HEK293 (cell line): ENCODE data around the gene BMP6.

Experiments used
- CTCF ChIA-PET: fragments of 350-600 bp; formaldehyde crosslinking; extraction: SDS; loops from one replicate; lab custom pipeline; 2021; ENCODE audit warnings: antibody characterized with exemption; lab: Yijun Ruan, JAX
- POLR2A ChIA-PET: fragments of 300-600 bp; formaldehyde crosslinking; extraction: SDS; loops from one replicate; lab custom pipeline; 2020; ENCODE audit warnings: antibody characterized with exemption, inconsistent platforms; lab: Yijun Ruan, JAX
- H3K27ac ChIP-seq: fragments of 200-500 bp; sonication (Bioruptor generic); 2 replicates; pipeline ENCODE4 v1.5.1; 2014; ENCODE audit warnings: low read depth, low read length, control low read depth, inconsistent platforms; ENCODE audit errors: extremely low read depth
- H3K36me3 ChIP-seq, 2 experiments: fragments of 200-500 bp in 1 of 2; sonication (Bioruptor generic) in 1 of 2; 1 replicate in 1 of 2; 2 replicates in 1 of 2; pipeline ENCODE4 v1.5.1; 2014 to 2017; ENCODE audit warnings: inconsistent platforms in 2 of 2, low read length in 2 of 2; ENCODE audit not compliant: control insufficient read depth in 2 of 2, insufficient read depth in 1 of 2
- H3K4me1 ChIP-seq: fragments of 200-500 bp; sonication (Bioruptor generic); 2 replicates; pipeline ENCODE4 v1.5.1; 2014; ENCODE audit warnings: mild to moderate bottlenecking, low read length, inconsistent platforms; ENCODE audit not compliant: control insufficient read depth, insufficient read depth
- H3K4me3 ChIP-seq: 2 replicates; pipeline ENCODE4 v1.5.1; 2011; ENCODE audit warnings: low read depth, mild to moderate bottlenecking, control low read depth, low read length, moderate library complexity
- H3K9me3 ChIP-seq: fragments of 200-500 bp; sonication (Bioruptor generic); 2 replicates; pipeline ENCODE4 v1.5.1; 2014; ENCODE audit warnings: low read depth, low read length, inconsistent platforms; ENCODE audit not compliant: control insufficient read depth, insufficient read depth
- EGR2 ChIP-seq: fragments of 450-650 bp; formaldehyde crosslinking; IDR thresholded peaks from 2 replicates; pipeline ENCODE4 v1.5.1; 2016; ENCODE audit warnings: low read depth, missing biosample characterization, missing genetic modification characterization
- FEZF1 ChIP-seq: fragments of 450-650 bp; formaldehyde crosslinking; IDR thresholded peaks from 2 replicates; pipeline ENCODE4 v1.5.1; 2016; ENCODE audit warnings: missing biosample characterization, missing genetic modification characterization
- HOXD13 ChIP-seq: sonication (generic); formaldehyde crosslinking; IDR thresholded peaks from 2 replicates; pipeline ENCODE4 v1.8.0; 2022; ENCODE audit warnings: missing genetic modification reagents, borderline replicate concordance
- KLF1 ChIP-seq: fragments of 450-650 bp; formaldehyde crosslinking; IDR thresholded peaks from 2 replicates; pipeline ENCODE4 v1.5.1; 2016; ENCODE audit warnings: missing biosample characterization, missing genetic modification characterization
- ZFHX2 ChIP-seq: fragments of 450-650 bp; formaldehyde crosslinking; conservative IDR thresholded peaks from 2 replicates; pipeline ENCODE4 v1.5.1; 2016; ENCODE audit warnings: missing biosample characterization, missing genetic modification characterization
- ZFP37 ChIP-seq: fragments of 450-650 bp; formaldehyde crosslinking; IDR thresholded peaks from 2 replicates; pipeline ENCODE4 v1.5.1; 2016; ENCODE audit warnings: missing biosample characterization, missing genetic modification characterization
- ZNF19 ChIP-seq: fragments of 450-650 bp; formaldehyde crosslinking; IDR thresholded peaks from 2 replicates; pipeline ENCODE4; 2016; ENCODE audit warnings: missing biosample characterization, missing genetic modification characterization, low read depth
- ZNF221 ChIP-seq: fragments of 450-650 bp; formaldehyde crosslinking; IDR thresholded peaks from 2 replicates; pipeline ENCODE4 v1.5.1; 2017; ENCODE audit warnings: missing biosample characterization, missing genetic modification characterization, borderline replicate concordance
- ZNF266 ChIP-seq: fragments of 450-650 bp; formaldehyde crosslinking; IDR thresholded peaks from 2 replicates; pipeline ENCODE4 v1.5.1; 2016; ENCODE audit warnings: missing biosample characterization, missing genetic modification characterization, low read depth
- ZNF366 ChIP-seq: fragments of 450-650 bp; formaldehyde crosslinking; conservative IDR thresholded peaks from 2 replicates; pipeline ENCODE4 v1.5.1; 2016; ENCODE audit warnings: missing biosample characterization, missing genetic modification characterization
- ZNF416 ChIP-seq: fragments of 450-650 bp; formaldehyde crosslinking; IDR thresholded peaks from 2 replicates; pipeline ENCODE4 v1.5.1; 2016; ENCODE audit warnings: missing biosample characterization, missing genetic modification characterization
- ZNF473 ChIP-seq: fragments of 450-650 bp; formaldehyde crosslinking; IDR thresholded peaks from 2 replicates; pipeline ENCODE4 v1.5.1; 2017; ENCODE audit warnings: missing biosample characterization, missing genetic modification characterization
- ZNF548 ChIP-seq: fragments of 450-650 bp; formaldehyde crosslinking; IDR thresholded peaks from 2 replicates; pipeline ENCODE4 v1.5.1; 2016; ENCODE audit warnings: missing biosample characterization, missing genetic modification characterization
- ZNF555 ChIP-seq: fragments of 450-650 bp; formaldehyde crosslinking; conservative IDR thresholded peaks from 2 replicates; pipeline ENCODE4 v1.5.1; 2017; ENCODE audit warnings: missing biosample characterization, mild to moderate bottlenecking, missing genetic modification characterization, inconsistent platforms
- ZNF560 ChIP-seq: fragments of 450-650 bp; formaldehyde crosslinking; IDR thresholded peaks from 2 replicates; pipeline ENCODE4 v1.5.1; 2017; ENCODE audit warnings: missing biosample characterization, missing genetic modification characterization, borderline replicate concordance
- ZNF660 ChIP-seq: fragments of 450-650 bp; IDR thresholded peaks from 2 replicates; pipeline ENCODE4 v1.5.1; 2018; ENCODE audit warnings: missing biosample characterization, mild to moderate bottlenecking, missing genetic modification characterization
- ZNF664 ChIP-seq: fragments of 450-650 bp; formaldehyde crosslinking; IDR thresholded peaks from 2 replicates; pipeline ENCODE4 v1.5.1; 2016; ENCODE audit warnings: missing biosample characterization, missing genetic modification characterization
- ZNF747 ChIP-seq: fragments of 450-650 bp; formaldehyde crosslinking; IDR thresholded peaks from 2 replicates; pipeline ENCODE4 v1.5.1; 2016; ENCODE audit warnings: missing biosample characterization, missing genetic modification characterization
- ZNF830 ChIP-seq: fragments of 450-650 bp; IDR thresholded peaks from 2 replicates; pipeline ENCODE4 v1.5.0; 2018; ENCODE audit warnings: missing biosample characterization, missing genetic modification characterization, low read depth, mild to moderate bottlenecking, moderate library complexity
- TF ChIP-seq, protein P1 (sequence below): fragments of 450-650 bp; formaldehyde crosslinking; IDR thresholded peaks from 2 replicates; pipeline ENCODE4 v1.5.1; 2016; ENCODE audit warnings: missing biosample characterization, missing genetic modification characterization
- TF ChIP-seq, protein P2 (sequence below): fragments of 450-650 bp; formaldehyde crosslinking; IDR thresholded peaks from 2 replicates; pipeline ENCODE4 v1.5.1; 2016; ENCODE audit warnings: missing biosample characterization, missing genetic modification characterization, borderline replicate concordance
- TF ChIP-seq, protein P3 (sequence below): fragments of 450-650 bp; formaldehyde crosslinking; IDR thresholded peaks from 2 replicates; pipeline ENCODE4 v1.5.1; 2016; ENCODE audit warnings: missing biosample characterization, missing genetic modification characterization
- TF ChIP-seq, protein P4 (sequence below): fragments of 450-650 bp; formaldehyde crosslinking; IDR thresholded peaks from 2 replicates; pipeline ENCODE4 v1.5.1; 2016; ENCODE audit warnings: missing biosample characterization, missing genetic modification characterization

Gene BMP6

DNA sequence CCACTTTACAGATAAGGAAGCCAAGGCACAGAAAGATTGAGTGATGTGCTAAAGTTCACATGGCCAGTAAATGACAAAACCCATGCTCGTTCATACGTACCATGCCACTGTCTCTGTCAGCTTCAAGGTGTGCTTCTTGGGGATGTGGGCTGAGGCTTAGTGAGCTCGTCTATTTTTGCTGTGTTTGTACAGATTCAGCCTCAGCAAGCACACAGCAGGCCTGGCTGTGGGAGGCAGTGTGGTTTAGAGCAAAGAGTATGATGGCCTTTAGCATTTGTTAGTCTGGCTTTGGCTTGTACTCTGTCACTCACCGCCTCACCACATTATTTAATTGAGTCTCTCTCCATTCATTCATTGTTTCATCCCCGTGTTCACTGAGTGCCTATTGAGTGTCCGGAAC, 55.3 kb downstream of the BMP6 start (continued):
- TF ChIP-seq HOXD13 (CRISPR knock-in tag) = no peak

DNA sequence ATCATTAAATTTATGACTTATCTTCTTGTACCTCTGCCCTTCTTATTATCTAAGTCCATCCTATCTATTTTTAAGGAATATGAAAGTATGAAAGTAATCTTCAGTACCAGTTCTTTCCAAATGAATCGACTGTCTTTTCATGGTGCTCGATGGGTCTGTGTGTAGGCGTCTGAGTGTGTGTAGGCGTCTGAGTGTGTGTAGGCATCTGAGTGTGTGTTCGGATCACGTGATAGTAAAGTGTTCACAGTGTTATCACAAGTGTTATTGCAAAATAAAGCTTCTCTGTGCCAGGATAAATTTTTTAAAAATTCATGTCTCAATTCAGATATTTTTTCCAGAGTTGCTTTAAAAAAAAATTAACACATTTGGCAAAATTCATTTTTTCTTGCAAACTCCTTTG, 58.3 kb downstream of the BMP6 start:
- Histone ChIP-seq H3K27ac (no peak overlapping the region), H3K36me3 (no peaks in the 10 kb centered on the region), H3K9me3 (no peaks in the 10 kb centered on the region), H3K4me3 (no peak overlapping the region), H3K4me1 (no peaks in the 10 kb centered on the region)
- peak; percentile 91 for TF ChIP-seq ZFHX2 (tag by site-specific recombination)
- TF ChIP-seq EGR2 (tag by site-specific recombination) = peak; percentile 91
- TF ChIP-seq ZNF660 (tag by site-specific recombination) = no peak
- ChIA-PET CTCF (interaction anchor here (0.9 kb wide), 1 partner anchor 222 kb away, joined by 3 read pairs; no protein-coding TSS in a partner anchor), POLR2A (no interaction called here)

DNA sequence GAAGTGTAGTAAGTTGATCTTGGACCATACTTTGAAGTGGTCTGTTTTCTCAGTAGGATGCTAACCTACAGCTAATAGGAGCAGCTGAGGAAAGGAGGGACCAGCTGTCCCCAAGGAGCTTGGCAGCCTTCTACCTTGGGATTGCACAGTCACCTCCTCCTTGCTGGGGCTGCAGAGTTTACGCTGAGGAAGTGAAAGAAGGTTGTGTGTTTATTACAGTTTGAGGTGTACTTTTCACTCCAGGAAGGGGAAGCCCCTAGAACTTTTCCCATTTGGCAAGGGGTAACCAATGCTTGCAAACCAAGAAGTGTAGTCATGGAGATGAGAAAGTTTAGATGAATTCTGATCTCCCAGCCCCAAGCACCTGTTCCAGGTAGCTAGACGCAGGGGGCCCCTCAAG, 58.8 kb downstream of the BMP6 start:
- POLR2A ChIA-PET = no interaction called here
- Histone ChIP-seq H3K4me1 (no peaks in the 10 kb centered on the region), H3K36me3 (no peaks in the 10 kb centered on the region), H3K4me3 (no peak overlapping the region), H3K9me3 (no peaks in the 10 kb centered on the region), H3K27ac (no peak overlapping the region)
- CTCF ChIA-PET = interaction anchor here (0.9 to 1.2 kb wide), 2 partner anchors 10 to 222 kb away, joined by 3 read pairs; no protein-coding TSS in a partner anchor
- no peak for TF ChIP-seq ZNF747 (tag by site-specific recombination)
- TF ChIP-seq ZNF266 = no peak
- TF ChIP-seq ZNF19 (tag by site-specific recombination) = no peak
- no peak for TF ChIP-seq ZFP37 (tag by site-specific recombination)
- no peak for TF ChIP-seq FEZF1
- TF ChIP-seq, protein P1, sequence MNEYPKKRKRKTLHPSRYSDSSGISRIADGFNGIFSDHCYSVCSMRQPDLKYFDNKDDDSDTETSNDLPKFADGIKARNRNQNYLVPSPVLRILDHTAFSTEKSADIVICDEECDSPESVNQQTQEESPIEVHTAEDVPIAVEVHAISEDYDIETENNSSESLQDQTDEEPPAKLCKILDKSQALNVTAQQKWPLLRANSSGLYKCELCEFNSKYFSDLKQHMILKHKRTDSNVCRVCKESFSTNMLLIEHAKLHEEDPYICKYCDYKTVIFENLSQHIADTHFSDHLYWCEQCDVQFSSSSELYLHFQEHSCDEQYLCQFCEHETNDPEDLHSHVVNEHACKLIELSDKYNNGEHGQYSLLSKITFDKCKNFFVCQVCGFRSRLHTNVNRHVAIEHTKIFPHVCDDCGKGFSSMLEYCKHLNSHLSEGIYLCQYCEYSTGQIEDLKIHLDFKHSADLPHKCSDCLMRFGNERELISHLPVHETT (tag by site-specific recombination) = no peak
- no peak for TF ChIP-seq ZNF221 (tag by site-specific recombination)
- TF ChIP-seq ZNF664 (tag by site-specific recombination) = no peak
- no peak for TF ChIP-seq ZNF366
- no peak for TF ChIP-seq KLF1 (tag by site-specific recombination)
- no peak for TF ChIP-seq ZNF560 (tag by site-specific recombination)
- no peak for TF ChIP-seq ZNF473
- TF ChIP-seq ZNF548 (tag by site-specific recombination) = no peak

DNA sequence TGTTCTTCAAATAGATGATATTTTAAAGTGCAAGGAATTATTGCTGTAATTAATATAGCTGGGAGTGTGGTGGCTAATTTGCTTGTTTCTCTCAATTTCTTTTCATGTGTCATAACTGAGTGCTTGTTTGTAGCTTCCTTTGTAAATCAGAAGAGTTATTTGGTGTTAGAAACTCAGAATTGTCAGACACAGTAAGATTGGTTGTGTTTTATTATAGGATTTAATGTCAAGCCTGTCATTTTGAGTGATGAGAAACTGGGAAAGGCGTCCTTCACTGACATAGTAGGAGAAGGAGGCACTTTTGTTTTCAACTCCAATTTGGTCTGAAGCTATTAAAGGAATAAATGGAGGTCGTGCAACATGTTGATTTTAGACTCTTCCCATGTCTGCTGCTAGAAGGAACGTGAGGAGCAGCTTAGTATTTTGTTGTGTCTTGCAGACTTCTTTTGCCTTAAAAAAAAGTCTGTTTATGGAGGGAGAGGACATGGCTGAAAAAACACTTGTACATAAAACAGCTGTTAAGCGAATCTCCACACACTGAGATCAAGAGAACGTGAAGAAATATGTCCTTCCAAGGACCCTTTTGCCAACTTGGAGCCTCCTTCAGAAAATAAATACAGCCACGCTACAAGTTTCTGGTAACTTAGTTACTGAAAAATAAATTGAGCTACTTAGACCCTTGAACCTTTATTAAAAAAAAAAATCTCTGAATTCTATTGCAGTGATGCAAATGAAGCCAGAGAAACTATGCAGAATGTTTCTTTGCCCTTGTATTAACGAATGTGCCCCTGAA, 59.5 kb downstream of the BMP6 start:
- no peak overlapping the region for H3K4me3 ChIP-seq
- ChIA-PET POLR2A (no interaction called here), CTCF (interaction anchor here (0.6 to 1.2 kb wide), 3 partner anchors 11 to 225 kb away, joined by 3 to 4 read pairs (median 3); no protein-coding TSS in a partner anchor)
- no peaks in the 10 kb centered on the region for H3K36me3 ChIP-seq
- no peak overlapping the region for H3K27ac ChIP-seq
- no peaks in the 10 kb centered on the region for H3K9me3 ChIP-seq
- no peaks in the 10 kb centered on the region for H3K4me1 ChIP-seq
- TF ChIP-seq ZNF830 (tag by site-specific recombination) = no peak
- TF ChIP-seq, protein P2, sequence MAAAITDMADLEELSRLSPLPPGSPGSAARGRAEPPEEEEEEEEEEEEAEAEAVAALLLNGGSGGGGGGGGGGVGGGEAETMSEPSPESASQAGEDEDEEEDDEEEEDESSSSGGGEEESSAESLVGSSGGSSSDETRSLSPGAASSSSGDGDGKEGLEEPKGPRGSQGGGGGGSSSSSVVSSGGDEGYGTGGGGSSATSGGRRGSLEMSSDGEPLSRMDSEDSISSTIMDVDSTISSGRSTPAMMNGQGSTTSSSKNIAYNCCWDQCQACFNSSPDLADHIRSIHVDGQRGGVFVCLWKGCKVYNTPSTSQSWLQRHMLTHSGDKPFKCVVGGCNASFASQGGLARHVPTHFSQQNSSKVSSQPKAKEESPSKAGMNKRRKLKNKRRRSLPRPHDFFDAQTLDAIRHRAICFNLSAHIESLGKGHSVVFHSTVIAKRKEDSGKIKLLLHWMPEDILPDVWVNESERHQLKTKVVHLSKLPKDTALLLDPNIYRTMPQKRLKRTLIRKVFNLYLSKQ (tag by site-specific recombination) = no peak
- no peak for TF ChIP-seq ZNF416 (tag by site-specific recombination)
- TF ChIP-seq, protein P3, sequence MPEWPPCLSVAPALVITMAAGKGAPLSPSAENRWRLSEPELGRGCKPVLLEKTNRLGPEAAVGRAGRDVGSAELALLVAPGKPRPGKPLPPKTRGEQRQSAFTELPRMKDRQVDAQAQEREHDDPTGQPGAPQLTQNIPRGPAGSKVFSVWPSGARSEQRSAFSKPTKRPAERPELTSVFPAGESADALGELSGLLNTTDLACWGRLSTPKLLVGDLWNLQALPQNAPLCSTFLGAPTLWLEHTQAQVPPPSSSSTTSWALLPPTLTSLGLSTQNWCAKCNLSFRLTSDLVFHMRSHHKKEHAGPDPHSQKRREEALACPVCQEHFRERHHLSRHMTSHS (tag by site-specific recombination) = no peak
- TF ChIP-seq ZNF555 (tag by site-specific recombination) = no peak
- TF ChIP-seq, protein P4, sequence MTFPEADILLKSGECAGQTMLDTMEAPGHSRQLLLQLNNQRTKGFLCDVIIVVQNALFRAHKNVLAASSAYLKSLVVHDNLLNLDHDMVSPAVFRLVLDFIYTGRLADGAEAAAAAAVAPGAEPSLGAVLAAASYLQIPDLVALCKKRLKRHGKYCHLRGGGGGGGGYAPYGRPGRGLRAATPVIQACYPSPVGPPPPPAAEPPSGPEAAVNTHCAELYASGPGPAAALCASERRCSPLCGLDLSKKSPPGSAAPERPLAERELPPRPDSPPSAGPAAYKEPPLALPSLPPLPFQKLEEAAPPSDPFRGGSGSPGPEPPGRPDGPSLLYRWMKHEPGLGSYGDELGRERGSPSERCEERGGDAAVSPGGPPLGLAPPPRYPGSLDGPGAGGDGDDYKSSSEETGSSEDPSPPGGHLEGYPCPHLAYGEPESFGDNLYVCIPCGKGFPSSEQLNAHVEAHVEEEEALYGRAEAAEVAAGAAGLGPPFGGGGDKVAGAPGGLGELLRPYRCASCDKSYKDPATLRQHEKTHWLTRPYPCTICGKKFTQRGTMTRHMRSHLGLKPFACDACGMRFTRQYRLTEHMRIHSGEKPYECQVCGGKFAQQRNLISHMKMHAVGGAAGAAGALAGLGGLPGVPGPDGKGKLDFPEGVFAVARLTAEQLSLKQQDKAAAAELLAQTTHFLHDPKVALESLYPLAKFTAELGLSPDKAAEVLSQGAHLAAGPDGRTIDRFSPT (tag by site-specific recombination) = no peak
